PC-9 (cell line): ENCODE data around the gene ARV1. TPM values are rescaled to one million over a fixed set of nuclear protein-coding genes. Genes with fewer than 3 reads are reported as not detected.

Source experiments
- BruUV-seq: library from RNA; stranded (reverse); fragments of 400-500 nt; replicated peaks from 2 replicates; lab custom pipeline; 2021; lab: Mats Ljungman, UMichigan
- CTCF ChIA-PET: fragments of 300-600 bp; sonication (Branson Sonifier 250); formaldehyde crosslinking; loops from one replicate; lab custom pipeline; 2022; ENCODE audit warnings: antibody characterized with exemption; lab: Charles Lee
- POLR2A ChIA-PET: fragments of 300-600 bp; sonication (Branson Sonifier 250); formaldehyde crosslinking; loops from one replicate; lab custom pipeline; 2022; ENCODE audit warnings: antibody characterized with exemption; ENCODE audit not compliant: unreplicated experiment; lab: Charles Lee
- DNase-seq, 2 experiments: peaks; one replicate each; pipeline versions ENCODE4 v3.0.0 to v3.0.0-alpha.2; 2015 to 2022; ENCODE audit warnings: mixed read lengths in 1 of 2
- H2AFZ ChIP-seq: fragments of 200-600 bp; sonication (generic); 2 replicates; pipeline ENCODE4 v1.8.1; 2017; ENCODE audit warnings: antibody characterized with exemption
- H3F3A ChIP-seq: fragments of 200-600 bp; sonication (generic); 2 replicates; pipeline ENCODE4 v1.8.1; 2017; ENCODE audit warnings: antibody characterized with exemption, mild to moderate bottlenecking, low read depth; ENCODE audit not compliant: insufficient read depth
- H3K27ac ChIP-seq: fragments of 200-600 bp; sonication (generic); 2 replicates; pipeline ENCODE4 v1.6.1; 2016; ENCODE audit warnings: mixed run types
- H3K27me3 ChIP-seq: fragments of 200-600 bp; sonication (generic); 2 replicates; pipeline ENCODE4 v1.6.1; 2016; ENCODE audit warnings: low read depth, mixed run types; ENCODE audit not compliant: insufficient read depth
- H3K36me3 ChIP-seq: fragments of 200-600 bp; sonication (generic); 2 replicates; pipeline ENCODE4 v1.6.1; 2016; ENCODE audit warnings: low read depth, mixed run types
- H3K4me1 ChIP-seq: fragments of 200-600 bp; sonication (generic); replicated peaks from 2 replicates; pipeline ENCODE4 v1.6.1; 2016; ENCODE audit warnings: mixed run types; ENCODE audit not compliant: insufficient read depth
- H3K4me2 ChIP-seq: fragments of 200-600 bp; sonication (generic); 2 replicates; pipeline ENCODE4 v1.6.1; 2017; ENCODE audit warnings: mixed run types
- H3K4me3 ChIP-seq: fragments of 200-600 bp; sonication (generic); 2 replicates; pipeline ENCODE4 v1.6.1; 2016; ENCODE audit warnings: mixed run types
- H3K79me2 ChIP-seq: fragments of 200-600 bp; sonication (generic); 2 replicates; pipeline ENCODE4 v1.6.1; 2017; ENCODE audit warnings: low read depth, mixed run types
- H3K9me2 ChIP-seq: fragments of 200-600 bp; sonication (generic); 2 replicates; pipeline ENCODE4 v1.8.1; 2017; ENCODE audit warnings: mild to moderate bottlenecking; ENCODE audit not compliant: insufficient read depth
- H3K9me3 ChIP-seq: fragments of 200-600 bp; sonication (generic); 2 replicates; pipeline ENCODE4 v1.8.1; 2016; ENCODE audit warnings: low read depth; ENCODE audit not compliant: insufficient read depth
- H4K20me1 ChIP-seq: fragments of 200-600 bp; sonication (generic); 2 replicates; pipeline ENCODE4 v1.8.1; 2017; ENCODE audit not compliant: insufficient read depth
- CTCF ChIP-seq: fragments of 200-600 bp; sonication (generic); conservative IDR thresholded peaks from 2 replicates; pipeline ENCODE4 v1.6.1; 2017; ENCODE audit warnings: mixed run types, antibody characterized with exemption, mild to moderate bottlenecking, moderate library complexity
- EZH2 ChIP-seq: fragments of 200-600 bp; sonication (generic); IDR thresholded peaks from 2 replicates; pipeline ENCODE4 v1.8.0; 2017; ENCODE audit warnings: antibody characterized with exemption, low read depth
- intact Hi-C: fragments of 100-400 bp; cut with micrococcal nuclease; formaldehyde crosslinking; loops from one replicate; pipeline ENCODE4 v1.10.0; 2022; ENCODE audit not compliant: unreplicated experiment
- total RNA-seq: library from RNA; stranded (reverse); gene quantifications from 2 replicates; pipeline ENCODE4 v1.2.3, GENCODE V29; 2021

The ARV1 gene
- total RNA-seq, 1 experiment from 2014 or later: 12.0 TPM

DNA sequence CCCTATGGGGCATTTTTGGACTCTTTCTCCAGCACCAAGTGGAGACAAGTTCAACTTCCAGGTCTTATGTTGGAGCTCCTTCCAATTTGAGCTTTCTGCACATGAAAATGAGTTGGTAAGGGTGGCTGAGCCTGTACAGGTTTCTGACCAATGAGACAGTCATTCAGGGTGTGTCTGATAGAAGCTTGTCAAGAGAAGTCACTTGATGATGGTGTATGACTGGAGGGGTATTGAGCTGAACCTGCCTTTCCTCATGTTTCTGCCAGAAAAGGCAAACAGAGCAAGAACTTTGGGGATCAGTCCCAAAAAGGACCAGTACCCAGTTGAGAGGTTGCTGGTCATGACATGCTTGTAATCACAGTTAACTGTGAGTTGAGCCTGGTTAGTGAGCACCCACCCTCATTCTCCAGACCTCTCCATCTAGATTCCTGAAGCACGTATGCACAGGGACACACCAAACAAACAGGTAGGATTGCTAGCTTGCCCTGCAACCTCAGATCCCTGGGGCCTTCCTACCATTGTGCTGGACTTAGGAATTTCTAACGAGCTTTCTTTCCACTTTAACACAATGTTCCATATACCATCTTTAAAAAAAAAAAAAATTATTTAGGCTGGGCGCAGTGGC, 34.6 kb downstream of the ARV1 start:
- Histone ChIP-seq H3K9me3 (no peaks in the 10 kb centered on the region), H2AFZ (no peak overlapping the region), H3K27me3 (peaks cover 32% of the 10 kb centered on the region), H3K36me3 (no peaks in the 10 kb centered on the region), H4K20me1 (no peaks in the 10 kb centered on the region), H3K9me2 (no peaks in the 10 kb centered on the region), H3K79me2 (no peaks in the 10 kb centered on the region), H3K27ac (no peak overlapping the region), H3K4me1 (no peaks in the 10 kb centered on the region), H3K4me2 (no peak overlapping the region), H3F3A (no peaks in the 10 kb centered on the region), H3K4me3 (no peak overlapping the region)
- BruUV-seq: no TSS peak
- no peak for TF ChIP-seq EZH2
- no peak for TF ChIP-seq CTCF
- ChIA-PET POLR2A (interaction anchor here (0.6 kb wide), 1 partner anchor 43 kb away, joined by 4 read pairs; no protein-coding TSS in a partner anchor), CTCF (no interaction called here)
- intact Hi-C loops: no loop called here
- DNase-seq: no peak

DNA sequence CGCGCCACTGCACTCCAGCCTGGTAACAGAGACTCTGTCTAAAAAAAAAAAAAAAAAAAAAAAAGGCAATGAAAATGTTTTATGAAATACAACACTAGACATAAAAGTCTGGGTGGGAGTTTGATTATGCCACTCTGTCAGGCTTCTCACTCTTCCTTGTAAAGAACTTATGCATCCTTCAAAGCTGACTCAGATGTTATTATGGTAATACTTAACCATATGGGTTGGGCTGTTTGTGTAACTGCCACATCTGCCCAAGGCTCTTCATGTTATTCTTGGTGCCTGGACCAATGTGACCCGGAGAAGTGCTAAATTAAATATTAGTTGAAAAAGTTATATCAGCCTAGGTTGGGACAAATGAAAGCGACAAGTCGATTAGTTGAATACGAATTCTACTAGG, 37.3 kb downstream of the ARV1 start:
- Histone ChIP-seq H3K4me3 (no peak overlapping the region), H3K27ac (no peak overlapping the region), H3K27me3 (peaks cover 21% of the 10 kb centered on the region), H3F3A (no peaks in the 10 kb centered on the region), H3K4me1 (peaks cover 5% of the 10 kb centered on the region; the same call in 1 of the 2 replicates), H3K9me3 (no peaks in the 10 kb centered on the region), H2AFZ (no peak overlapping the region), H4K20me1 (no peaks in the 10 kb centered on the region), H3K4me2 (no peak overlapping the region), H3K36me3 (no peaks in the 10 kb centered on the region), H3K9me2 (no peaks in the 10 kb centered on the region), H3K79me2 (no peaks in the 10 kb centered on the region)
- CTCF ChIA-PET: no interaction called here
- no peak for DNase-seq
- intact Hi-C loops: no loop called here
- POLR2A ChIA-PET: no interaction called here
- BruUV-seq: no TSS peak
- no peak for TF ChIP-seq CTCF
- no peak for TF ChIP-seq EZH2

DNA sequence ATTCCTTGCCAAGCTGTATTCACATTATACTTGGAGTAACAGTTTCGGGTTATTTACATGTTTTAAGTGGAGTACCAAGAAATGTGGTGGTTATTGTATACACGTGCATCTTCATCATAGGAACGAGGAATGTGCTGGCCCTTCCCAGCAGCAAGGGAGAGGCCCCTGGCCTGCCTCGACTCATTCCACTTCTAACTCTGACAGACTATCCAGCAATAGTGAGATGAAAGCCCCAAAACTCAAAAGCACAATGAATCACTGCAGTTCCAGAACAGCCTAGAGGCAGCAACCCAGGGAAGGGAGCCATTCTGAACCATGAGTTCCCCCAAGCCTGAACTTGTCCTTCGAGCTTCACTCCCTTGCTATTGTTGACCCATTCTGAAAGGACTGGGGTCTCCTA, 38.1 kb downstream of the ARV1 start:
- Histone ChIP-seq H3K4me2 (no peak overlapping the region), H3K4me1 (peaks cover 5% of the 10 kb centered on the region; the same call in 1 of the 2 replicates), H4K20me1 (no peaks in the 10 kb centered on the region), H3K27me3 (peaks cover 14% of the 10 kb centered on the region), H3F3A (no peaks in the 10 kb centered on the region), H3K4me3 (no peak overlapping the region), H3K79me2 (no peaks in the 10 kb centered on the region), H3K27ac (no peak overlapping the region), H3K9me3 (no peaks in the 10 kb centered on the region), H3K36me3 (no peaks in the 10 kb centered on the region), H3K9me2 (no peaks in the 10 kb centered on the region), H2AFZ (no peak overlapping the region)
- no peak for DNase-seq
- no TSS peak for BruUV-seq
- TF ChIP-seq CTCF (no peak), EZH2 (no peak)
- POLR2A ChIA-PET: no interaction called here
- intact Hi-C loops: no loop called here
- CTCF ChIA-PET: no interaction called here
